K562 (cell line): ENCODE measurements around the gene UBE2J2. TPM values are rescaled to one million over a fixed set of nuclear protein-coding genes. Genes with fewer than 3 reads are reported as not detected.
A peak's percentile ranks its signal among the peaks of the same experiment; 100 is the strongest.

Experiments used
- ATAC-seq: fragments of 200-7000 bp; cut with Tn5 transposase; 3 replicates; pipeline ENCODE4 v1.9.1; 2020; ENCODE audit warnings: moderate library complexity
- BruUV-seq: library from RNA; stranded (reverse); fragments of 400-500 nt; replicated peaks from 2 replicates; lab custom pipeline; 2021; lab: Mats Ljungman, UMichigan
- CTCF ChIA-PET: fragments of 300-600 bp; formaldehyde crosslinking; extraction: SDS; loops from one replicate; lab custom pipeline; 2021; ENCODE audit warnings: low intra/inter-chr PET ratio; lab: Yijun Ruan, JAX
- POLR2A ChIA-PET: fragments of 300-600, 350-650 bp; sonication (Branson Sonifier 250); formaldehyde crosslinking; extraction: SDS; loops from one replicate; lab custom pipeline; 2021; ENCODE audit warnings: antibody characterized with exemption, inconsistent platforms; lab: Yijun Ruan, JAX
- DNase-seq, 4 experiments: peaks; one replicate each; pipeline versions ENCODE4 v3.0.0 to v3.0.0-alpha.2; 2011 to 2018; ENCODE audit warnings: low spot score in 3 of 4, mixed read lengths in 3 of 4; ENCODE audit errors: extremely low read depth in 1 of 4
- FAIRE-seq: peaks from 2 replicates; lab custom pipeline; 2011; peaks lifted over from hg19 to GRCh38; lab: Jason Lieb, UNC
- H2AFZ ChIP-seq: 2 replicates; pipeline ENCODE4 v1.6.0; 2011; ENCODE audit warnings: low read depth, low read length, control low read depth, inconsistent platforms
- H3K27ac ChIP-seq: fragments of 200-600 bp; 3 replicates; pipeline ENCODE4 v1.8.0; 2011; ENCODE audit warnings: low read depth, mild to moderate bottlenecking, control low read depth, inconsistent platforms, low read length, moderate library complexity, mixed read lengths; ENCODE audit errors: extremely low read depth
- H3K27me3 ChIP-seq, 2 experiments: fragments of 300-600 bp in 1 of 2; 2 replicates in 1 of 2; 3 replicates in 1 of 2; pipeline versions ENCODE4 v1.6.0 to v1.8.0; 2011; ENCODE audit warnings: inconsistent platforms in 2 of 2, low read length in 2 of 2, mild to moderate bottlenecking in 1 of 2, mixed read lengths in 1 of 2, moderate library complexity in 1 of 2; ENCODE audit not compliant: control insufficient read depth in 2 of 2, insufficient read depth in 2 of 2
- H3K36me3 ChIP-seq: fragments of 300-600 bp; 3 replicates; pipeline ENCODE4 v1.8.0; 2011; ENCODE audit warnings: mild to moderate bottlenecking, low read length, inconsistent platforms; ENCODE audit not compliant: control insufficient read depth, insufficient read depth
- H3K4me1 ChIP-seq, 2 experiments: fragments of 200-600 bp in 1 of 2; replicated peaks in 1 of 2; 2 replicates in 1 of 2; 3 replicates in 1 of 2; pipeline versions ENCODE4 v1.5.1 to v1.8.0; 2011; ENCODE audit warnings: inconsistent platforms in 2 of 2, low read length in 2 of 2, mild to moderate bottlenecking in 1 of 2, mixed read lengths in 1 of 2, moderate library complexity in 1 of 2; ENCODE audit not compliant: control insufficient read depth in 2 of 2, insufficient read depth in 2 of 2
- H3K4me2 ChIP-seq: 2 replicates; pipeline ENCODE4 v1.6.1; 2011; ENCODE audit warnings: low read length, control low read depth, inconsistent platforms, mixed read lengths; ENCODE audit not compliant: insufficient read depth
- H3K4me3 ChIP-seq: fragments of 200-600 bp; sonication (generic), shearing (Covaris generic); 2 replicates; pipeline ENCODE4 v1.5.1; 2016; ENCODE audit warnings: control low read depth, inconsistent platforms
- H3K79me2 ChIP-seq: fragments of 200-600 bp; 3 replicates; pipeline ENCODE4 v1.8.0; 2011; ENCODE audit warnings: low read length, inconsistent platforms; ENCODE audit not compliant: control insufficient read depth, insufficient read depth
- H3K9ac ChIP-seq, 2 experiments: 2 replicates each; pipeline versions ENCODE4 v1.6.0 to v1.6.1; 2011; ENCODE audit warnings: low read depth in 2 of 2, low read length in 2 of 2, control low read depth in 1 of 2, inconsistent platforms in 1 of 2, mild to moderate bottlenecking in 1 of 2, mixed read lengths in 1 of 2; ENCODE audit not compliant: insufficient read depth in 1 of 2
- H3K9me1 ChIP-seq: one replicate; pipeline ENCODE4 v1.6.0; 2011; ENCODE audit warnings: inconsistent platforms, mild to moderate bottlenecking, low read length, moderate library complexity; ENCODE audit not compliant: control insufficient read depth, insufficient read depth
- H3K9me3 ChIP-seq: replicated peaks from 2 replicates; pipeline ENCODE4 v1.5.1; 2011; ENCODE audit warnings: low read depth, low read length, inconsistent platforms; ENCODE audit not compliant: control insufficient read depth, insufficient read depth
- H4K20me1 ChIP-seq: replicated peaks from 2 replicates; pipeline ENCODE4 v1.6.1; 2011; ENCODE audit warnings: low read length, inconsistent platforms, mixed read lengths; ENCODE audit not compliant: control insufficient read depth, insufficient read depth
- E2F6 ChIP-seq, 2 experiments: IDR thresholded peaks; 2 replicates each; pipeline ENCODE4 v1.6.1; 2011; ENCODE audit warnings: borderline replicate concordance in 1 of 2, control low read depth in 1 of 2, low read depth in 1 of 2, low read length in 1 of 2, mild to moderate bottlenecking in 1 of 2, mixed read lengths in 1 of 2, moderate library complexity in 1 of 2; ENCODE audit not compliant: insufficient read depth in 1 of 2, insufficient read length in 1 of 2, poor library complexity in 1 of 2, severe bottlenecking in 1 of 2; ENCODE audit errors: extremely low read depth in 1 of 2
- POLR2G ChIP-seq: fragments of 200-400 bp; formaldehyde crosslinking; IDR thresholded peaks from 2 replicates; pipeline ENCODE4 v1.6.1; 2017; ENCODE audit warnings: low read depth, mild to moderate bottlenecking, antibody characterized with exemption, low read length, moderate library complexity
- SIN3A ChIP-seq, 2 experiments: fragments of 150-350 bp in 1 of 2; IDR thresholded peaks; 2 replicates each; pipeline ENCODE4 v1.6.1; 2011 to 2016; ENCODE audit warnings: borderline replicate concordance in 2 of 2, low read depth in 2 of 2, low read length in 2 of 2, mild to moderate bottlenecking in 2 of 2, moderate library complexity in 2 of 2; ENCODE audit not compliant: control insufficient read depth in 1 of 2
- SRF ChIP-seq, 2 experiments: fragments of 250-450, 450-650 bp in 1 of 2; sonication (Bioruptor Pico) in 1 of 2; sonication (generic) in 1 of 2; formaldehyde crosslinking; IDR thresholded peaks; 2 replicates each; pipeline versions ENCODE4 v1.5.0 to v1.5.1; 2020 to 2022; ENCODE audit warnings: mild to moderate bottlenecking in 1 of 2, missing genetic modification reagents in 1 of 2
- XRCC5 ChIP-seq: fragments of 200-400 bp; formaldehyde crosslinking; IDR thresholded peaks from 2 replicates; pipeline ENCODE4 v1.6.1; 2017; ENCODE audit warnings: low read depth, mild to moderate bottlenecking, low read length
- ZBTB7A ChIP-seq: IDR thresholded peaks from 2 replicates; pipeline ENCODE4 v1.6.1; 2011; ENCODE audit warnings: low read depth, mild to moderate bottlenecking, low read length, moderate library complexity, borderline replicate concordance; ENCODE audit not compliant: control insufficient read depth
- ZBTB9 ChIP-seq: fragments of 450-650 bp; formaldehyde crosslinking; IDR thresholded peaks from 2 replicates; pipeline ENCODE4 v1.4.0; 2020; ENCODE audit warnings: mild to moderate bottlenecking, moderate library complexity
- ZNF75A ChIP-seq: fragments of 450-650 bp; formaldehyde crosslinking; IDR thresholded peaks from 2 replicates; pipeline ENCODE4 v1.4.0; 2020; ENCODE audit warnings: mild to moderate bottlenecking
- ZNF778 ChIP-seq: fragments of 450-650 bp; formaldehyde crosslinking; IDR thresholded peaks from 2 replicates; pipeline ENCODE4 v1.4.0; 2020; ENCODE audit warnings: mild to moderate bottlenecking, moderate library complexity
- WGBS: fragments of 100-300 bp; shearing (Covaris generic); methylation state at CpG from one replicate; pipeline ENCODE4 v1.1.6; 2016; ENCODE audit warnings: low coverage, mixed read lengths; ENCODE audit not compliant: insufficient coverage; ENCODE audit errors: missing lambda C conversion rate; 5-methylcytosine and 5-hydroxymethylcytosine counted together
- in situ Hi-C: fragments of 300-500 bp; cut with MboI; formaldehyde crosslinking; loops from 4 replicates; pipeline ENCODE4 v1.15.0; 2018; ENCODE audit warnings: inconsistent platforms, mixed read lengths
- intact Hi-C: fragments of 100-400 bp; cut with micrococcal nuclease; formaldehyde crosslinking; loops from 2 replicates; pipeline ENCODE4 v1.14.2; 2022
- polyA plus RNA-seq, 8 experiments: library from polyadenylated mRNA; depleted of rRNA in 4 of 8; stranded (reverse) in 5 of 8; unstranded in 3 of 8; fragments of >200 nt; fragmentation: Nextera tagmentation in 2 of 8; fragmentation: Illumina TruSeq in 1 of 8; extraction: Ambion mirVana in 2 of 8; extraction: Trizol in 1 of 8; gene quantifications; 2 replicates each; pipeline versions ENCODE4 v1.2.1 to v1.2.3, GENCODE V29; 2011 to 2014; ENCODE audit warnings: inconsistent platforms in 1 of 8, missing spikeins in 1 of 8
- total RNA-seq, 7 experiments: library from RNA; depleted of rRNA in 6 of 7; stranded (reverse); fragments of >200 nt in 6 of 7; fragmentation: Illumina TruSeq in 2 of 7; extraction: Trizol in 2 of 7; gene quantifications; 2 replicates each; pipeline versions ENCODE4 v1.2.1 to v1.2.3, GENCODE V29; 2011 to 2021; ENCODE audit warnings: low replicate concordance in 1 of 7

The UBE2J2 gene
- total and polyA plus RNA-seq, 9 of the 15 experiments (the other 6 are each of a cell fraction or from before 2014, with no cell fraction given), result 0.93 to 112 (median 75.5) TPM

GRCh38 chr1:1292851-1293250 lies 19.2 kb upstream of the UBE2J2 start:
- Histone ChIP-seq H3K79me2 (no peaks in the 10 kb centered on the region), H3K4me1 (peaks cover 5 to 76% of the 10 kb centered on the region in 2 experiments; a peak in 3 of 5 replicates), H3K9ac (0 out of 4 replicates have a peak overlapping the region, but pooled peaks of 1 of the 2 experiments have one; percentile 10), H3K9me3 (no peaks in the 10 kb centered on the region), H3K4me2 (no peak overlapping the region), H3K9me1 (peaks cover 8% of the 10 kb centered on the region), H3K36me3 (peaks cover 14% of the 10 kb centered on the region; the same call in 1 of the 3 replicates), H2AFZ (no peak overlapping the region), H3K27me3 (peaks cover 0 to 9% of the 10 kb centered on the region in 2 experiments; a peak in 2 of 5 replicates), H3K27ac (peak overlapping the region; percentile 54; the same call in 1 of the 3 replicates), H4K20me1 (peaks cover 16% of the 10 kb centered on the region; the same call in 1 of the 2 replicates), H3K4me3 (no peak overlapping the region)
- FAIRE-seq, result no peak
- intact Hi-C loops (loop anchor here (2.0 to 10.0 kb wide), 2 partner anchors 176 to 308 kb away; partner anchors contain the start of genes C1orf159 and PERM1), in situ Hi-C loops (no loop called here)
- DNase-seq, result no peak
- ATAC-seq, result no peak
- 86% methylated on average over 18 of the region's 18 CpGs for WGBS
- peak in 1 of 2 experiments; percentile 17 for TF ChIP-seq E2F6 (IDR thresholded peaks at IDR 0.05; ENCODE audit: borderline replicate concordance in 1 of 2, extremely low read depth in 1 of 2, insufficient read depth in 1 of 2, insufficient read length in 1 of 2, low read depth in 1 of 2, low read length in 1 of 2, poor library complexity in 1 of 2, severe bottlenecking in 1 of 2)
- 0 out of 4 replicates have a peak, but pooled peaks of 1 of the 2 experiments have one; percentile 7 for TF ChIP-seq SIN3A (IDR thresholded peaks at IDR 0.05; ENCODE audit: borderline replicate concordance in 2 of 2, control insufficient read depth in 1 of 2, low read depth in 2 of 2, low read length in 2 of 2)
- no peak for TF ChIP-seq XRCC5
- TF ChIP-seq ZNF75A (CRISPR knock-in tag), result no peak
- TF ChIP-seq ZNF778 (CRISPR knock-in tag), result no peak
- TF ChIP-seq ZBTB7A, result peak; percentile 26; the same call in 1 of the 2 replicates
- peak; percentile 73; the same call in 1 of the 2 replicates for TF ChIP-seq ZBTB9 (CRISPR knock-in tag)
- 0 out of 2 replicates have a peak, but pooled peaks have one; percentile 13 for TF ChIP-seq POLR2G
- TF ChIP-seq SRF (CRISPR knock-in tag; IDR thresholded peaks at IDR 0.05), result no peak
- BruUV-seq, result no TSS peak
- CTCF ChIA-PET, result interaction anchor here (0.9 kb wide), 1 partner anchor 388 kb away, joined by 4 read pairs; no protein-coding TSS in a partner anchor
- POLR2A ChIA-PET, result interaction anchor here (0.6 kb wide), 1 partner anchor 25 kb away, joined by 3 read pairs; no protein-coding TSS in a partner anchor
